Naive thymus-derived CD8-positive, alpha-beta T cell (primary cell): ENCODE results near the gene KIF1B. TPM values are rescaled to one million over a fixed set of nuclear protein-coding genes. Genes with fewer than 3 reads are reported as not detected.
"Not testable (repeated sequence)": the region's sequence is repeated elsewhere in the genome, so short reads cannot be mapped to it uniquely, and the experiment has no call there.

Experiments
- ATAC-seq, 2 donors: fragments of 150-1000 bp; cut with Tn5 transposase in 1 of 2; sonication (Bioruptor Pico), chemical (Tn5 transposase) in 1 of 2; 1 replicate in 1 of 2; 2 replicates in 1 of 2; pipeline ENCODE4 v1.10.0; 2021; ENCODE audit warnings: mild to moderate bottlenecking in 2 of 2, moderate library complexity in 2 of 2
- POLR2A ChIA-PET: fragments of 350-600 bp; sonication (Branson Sonifier 250); formaldehyde crosslinking; loops from one replicate; lab custom pipeline; 2021; ENCODE audit warnings: antibody characterized with exemption; lab: Charles Lee
- DNase-seq, 10 donors: peaks; one replicate each; pipeline versions ENCODE4 v3.0.0 to v3.0.0-alpha.2; 2020 to 2022
- H3K27ac Mint-ChIP-seq, 10 donors: one replicate each; pipeline ENCODE4 v1.8.0; 2020 to 2022; ENCODE audit warnings: mild to moderate bottlenecking in 10 of 10, mixed read lengths in 10 of 10, moderate library complexity in 4 of 10, inconsistent platforms in 1 of 10
- H3K27me3 Mint-ChIP-seq, 5 donors: one replicate each; pipeline ENCODE4 v1.8.0; 2021 to 2022; ENCODE audit warnings: mixed read lengths in 5 of 5
- H3K36me3 Mint-ChIP-seq, 3 donors: one replicate each; pipeline ENCODE4 v1.8.0; 2020 to 2022; ENCODE audit warnings: mixed read lengths in 3 of 3, mild to moderate bottlenecking in 2 of 3, inconsistent platforms in 1 of 3
- H3K4me1 Mint-ChIP-seq, 4 donors: one replicate each; pipeline ENCODE4 v1.8.0; 2021 to 2022; ENCODE audit warnings: mixed read lengths in 4 of 4
- H3K4me3 Mint-ChIP-seq, 10 donors: one replicate each; pipeline ENCODE4 v1.8.0; 2020 to 2022; ENCODE audit warnings: mild to moderate bottlenecking in 10 of 10, mixed read lengths in 10 of 10, moderate library complexity in 6 of 10, inconsistent platforms in 1 of 10
- H3K9me3 Mint-ChIP-seq, 9 donors: one replicate each; pipeline ENCODE4 v1.8.0; 2020 to 2022; ENCODE audit warnings: mixed read lengths in 9 of 9, mild to moderate bottlenecking in 3 of 9, inconsistent platforms in 1 of 9, moderate library complexity in 1 of 9
- polyA plus RNA-seq, 3 donors: library from polyadenylated mRNA; unstranded; fragments of 300-500 nt; fragmentation: Illumina TruSeq; gene quantifications; one replicate each; pipeline ENCODE4 v1.2.3, GENCODE V29; 2021
- total RNA-seq, 8 experiments: library from RNA in 2 of 8; stranded (reverse) in 2 of 8; gene quantifications; one replicate each; pipeline ENCODE4 v1.2.3 and lab custom pipeline; 2021 to 2026

Gene KIF1B
- total and polyA plus RNA-seq, 5 experiments from 2014 or later: 0.70 to 11.4 (median 2.1) TPM

GRCh38 chr1:10374442-10374860 lies 164.1 kb downstream of the KIF1B start:
- H3K36me3 Mint-ChIP-seq: peaks cover 0 to 27% (median 14%) of the 10 kb centered on the region in 3 donors
- no peaks in the 10 kb centered on the region for H3K4me1 Mint-ChIP-seq
- no peak for ATAC-seq
- H3K4me3 Mint-ChIP-seq: no peak overlapping the region
- POLR2A ChIA-PET: no interaction called here
- H3K27ac Mint-ChIP-seq: peak overlapping the region in 1 of 10 donors; percentile 24
- no peaks in the 10 kb centered on the region for H3K9me3 Mint-ChIP-seq
- no peak for DNase-seq
- no peaks in the 10 kb centered on the region for H3K27me3 Mint-ChIP-seq

- peaks cover 0 to 23% (median 13%) of the 10 kb centered on the region in 3 donors for H3K36me3 Mint-ChIP-seq
- not testable (repeated sequence) for H3K9me3 Mint-ChIP-seq
Observed at GRCh38 chr1:10377365-10378029, 167.1 kb downstream of the KIF1B start.

GRCh38 chr1:10378081-10378841 lies 167.9 kb downstream of the KIF1B start:
- H3K27ac Mint-ChIP-seq: peak overlapping the region in 1 of 10 donors; percentile 50
- H3K4me3 Mint-ChIP-seq: no peak overlapping the region
- peaks cover 0 to under 1% (median 0%) of the 10 kb centered on the region in 4 donors for H3K4me1 Mint-ChIP-seq
- no peak for ATAC-seq
- no peaks in the 10 kb centered on the region for H3K27me3 Mint-ChIP-seq
- peaks cover 0 to 23% (median 13%) of the 10 kb centered on the region in 3 donors for H3K36me3 Mint-ChIP-seq
- no peak for DNase-seq
- no peaks in the 10 kb centered on the region for H3K9me3 Mint-ChIP-seq
- POLR2A ChIA-PET: no interaction called here

More at GRCh38 chr1:10377365-10378029, 167.1 kb downstream of the KIF1B start:
- DNase-seq (peak in 3 of 10 donors; percentile 3 to 28 (median 10)), ATAC-seq (peak in 1 of 2 donors; percentile 33)
- not testable (repeated sequence) for H3K4me3 Mint-ChIP-seq, H3K4me1 Mint-ChIP-seq, H3K27me3 Mint-ChIP-seq
- peak overlapping the region in 2 of 10 donors; percentile 17 to 32 for H3K27ac Mint-ChIP-seq
- POLR2A ChIA-PET: interaction anchor here (1.0 kb wide), 1 partner anchor 10 kb away, joined by 3 read pairs; no protein-coding TSS in a partner anchor

- Mint-ChIP-seq H3K9me3 (no peaks in the 10 kb centered on the region), H3K27ac (peak overlapping the region in 1 of 10 donors; percentile 50), H3K4me3 (no peak overlapping the region), H3K27me3 (no peaks in the 10 kb centered on the region), H3K36me3 (peaks cover 0 to 26% (median 13%) of the 10 kb centered on the region in 3 donors), H3K4me1 (peaks cover 0 to 3% (median 0%) of the 10 kb centered on the region in 4 donors)
- POLR2A ChIA-PET: no interaction called here
- DNase-seq: no peak
- no peak for ATAC-seq
Observed at GRCh38 chr1:10379101-10379620, 168.8 kb downstream of the KIF1B start.

DNA sequence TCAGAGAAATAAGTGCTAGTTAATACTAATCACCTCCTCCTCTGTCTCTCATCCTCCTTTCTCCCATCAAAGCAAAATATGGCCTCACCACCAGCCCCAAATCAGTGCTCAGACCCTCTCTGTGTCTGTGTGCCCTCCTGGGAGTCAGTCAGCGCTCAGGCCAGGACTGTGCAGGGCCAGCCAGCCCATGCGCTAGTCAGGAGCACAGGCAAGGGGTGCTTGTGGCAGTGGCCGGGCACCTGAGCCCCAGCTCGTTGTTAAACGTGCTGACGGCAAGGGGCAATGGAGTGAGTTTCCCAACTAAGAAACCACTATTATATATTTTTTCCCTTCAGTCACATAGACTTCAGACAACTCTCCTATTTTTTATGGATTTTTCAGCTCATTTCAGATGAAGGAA lies 169.3 kb downstream of the KIF1B start:
- H3K36me3 Mint-ChIP-seq: peaks cover 0 to 21% (median 13%) of the 10 kb centered on the region in 3 donors
- ATAC-seq: no peak
- H3K27ac Mint-ChIP-seq: no peak overlapping the region

DNA sequence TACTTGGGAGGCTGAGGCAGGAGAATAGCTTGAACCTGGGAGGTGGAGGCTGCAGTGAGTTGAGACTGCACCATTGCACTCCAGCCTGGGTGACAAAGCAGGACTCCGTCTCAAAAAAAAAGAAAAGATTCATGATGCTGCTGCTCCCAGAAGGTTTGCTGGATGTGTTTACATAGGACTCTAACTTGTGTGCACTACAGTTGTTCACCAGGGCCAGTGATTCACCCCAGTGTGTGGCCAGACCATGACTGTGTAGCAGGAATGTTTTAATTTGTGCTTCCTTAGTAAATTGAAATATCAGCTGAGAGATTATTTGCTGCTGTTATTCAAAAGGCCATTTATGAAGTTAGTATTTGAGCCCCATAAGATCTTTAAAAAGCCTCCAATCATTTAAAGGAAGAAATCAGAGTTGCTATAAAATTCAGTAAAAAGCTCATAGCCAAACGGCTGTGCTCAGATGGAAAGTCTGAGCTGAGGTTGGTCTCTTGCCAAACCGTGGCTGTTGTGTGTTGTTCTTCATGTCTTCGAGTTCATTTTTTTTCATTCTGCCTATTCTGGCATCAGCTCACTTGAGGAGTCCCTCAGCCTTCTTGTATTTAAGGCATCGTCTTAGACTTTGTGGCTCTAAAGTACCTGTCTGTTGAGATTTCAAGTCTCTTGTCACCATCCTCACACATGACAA lies 170.4 kb downstream of the KIF1B start:
- H3K9me3 Mint-ChIP-seq: no peaks in the 10 kb centered on the region
- no peaks in the 10 kb centered on the region for H3K27me3 Mint-ChIP-seq
- H3K27ac Mint-ChIP-seq: peak overlapping the region in 1 of 10 donors; percentile 2
- peaks cover 0 to 13% (median 8%) of the 10 kb centered on the region in 3 donors for H3K36me3 Mint-ChIP-seq
- H3K4me1 Mint-ChIP-seq: peaks cover 0 to 3% (median 0%) of the 10 kb centered on the region in 4 donors
- POLR2A ChIA-PET: no interaction called here
- H3K4me3 Mint-ChIP-seq: no peak overlapping the region
- ATAC-seq: no peak
- no peak for DNase-seq

More for the DNA sequence above, 169.3 kb downstream of the KIF1B start:
- DNase-seq: no peak
- POLR2A ChIA-PET: no interaction called here
- H3K27me3 Mint-ChIP-seq: no peaks in the 10 kb centered on the region
- no peaks in the 10 kb centered on the region for H3K9me3 Mint-ChIP-seq
- no peak overlapping the region for H3K4me3 Mint-ChIP-seq
- peaks cover 0 to 3% (median 0%) of the 10 kb centered on the region in 4 donors for H3K4me1 Mint-ChIP-seq

- peaks cover 0 to 3% (median 0%) of the 10 kb centered on the region in 3 donors for H3K36me3 Mint-ChIP-seq
- H3K4me3 Mint-ChIP-seq: no peak overlapping the region
- POLR2A ChIA-PET: no interaction called here
- ATAC-seq: no peak
- no peaks in the 10 kb centered on the region for H3K27me3 Mint-ChIP-seq
- DNase-seq: no peak
- H3K27ac Mint-ChIP-seq: peak overlapping the region in 1 of 10 donors; percentile 33
- H3K4me1 Mint-ChIP-seq: peaks cover 4 to 13% (median 8%) of the 10 kb centered on the region in 4 donors
- H3K9me3 Mint-ChIP-seq: no peaks in the 10 kb centered on the region
Observed at GRCh38 chr1:10383630-10384029, 173.3 kb downstream of the KIF1B start.

DNA sequence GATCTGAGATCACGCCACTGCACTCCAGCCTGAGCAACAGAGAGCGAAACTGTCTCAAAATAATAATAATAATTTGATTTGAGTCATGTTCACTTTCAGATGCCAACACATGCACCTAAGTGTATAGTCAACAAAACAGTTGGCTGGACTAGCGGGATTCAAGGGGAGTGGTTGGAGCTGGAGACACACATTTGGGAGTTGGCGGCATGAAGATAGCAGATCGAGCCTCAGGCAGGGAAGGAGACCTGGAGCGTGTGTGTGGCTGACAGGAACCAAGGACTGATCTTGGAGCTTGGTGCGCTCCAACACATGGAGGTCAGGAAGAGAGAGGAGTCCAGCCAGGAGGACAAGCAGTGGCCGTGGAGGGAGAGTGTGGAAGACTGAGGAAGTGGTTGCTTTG lies 173.8 kb downstream of the KIF1B start:
- Mint-ChIP-seq H3K27ac (peak overlapping the region in 1 of 10 donors; percentile 33), H3K27me3 (no peaks in the 10 kb centered on the region), H3K36me3 (peaks cover 0 to 3% (median 0%) of the 10 kb centered on the region in 3 donors), H3K4me3 (no peak overlapping the region), H3K4me1 (peaks cover 4 to 13% (median 9%) of the 10 kb centered on the region in 4 donors), H3K9me3 (no peaks in the 10 kb centered on the region)
- no peak for ATAC-seq
- no peak for DNase-seq
- POLR2A ChIA-PET: no interaction called here

GRCh38 chr1:10386761-10387676 lies 176.6 kb downstream of the KIF1B start:
- Mint-ChIP-seq H3K27ac (no peak overlapping the region), H3K36me3 (peaks cover 0 to 3% (median 0%) of the 10 kb centered on the region in 3 donors), H3K4me1 (peaks cover 4 to 13% (median 9%) of the 10 kb centered on the region in 4 donors), H3K27me3 (no peaks in the 10 kb centered on the region), H3K4me3 (no peak overlapping the region), H3K9me3 (no peaks in the 10 kb centered on the region)
- ATAC-seq (no peak), DNase-seq (no peak)
- POLR2A ChIA-PET: interaction anchor here (0.6 to 1.8 kb wide), 2 partner anchors 10 to 12 kb away, joined by 3 to 5 read pairs; partner anchors contain the start of gene PGD

- Mint-ChIP-seq H3K4me1 (peaks cover 4 to 13% (median 9%) of the 10 kb centered on the region in 4 donors), H3K36me3 (peaks cover 0 to 3% (median 0%) of the 10 kb centered on the region in 3 donors), H3K27me3 (no peaks in the 10 kb centered on the region), H3K9me3 (no peaks in the 10 kb centered on the region), H3K27ac (no peak overlapping the region), H3K4me3 (no peak overlapping the region)
- ATAC-seq: no peak
- POLR2A ChIA-PET: interaction anchor here (0.6 to 1.8 kb wide), 2 partner anchors 11 kb away, joined by 3 to 5 read pairs; partner anchors contain the start of gene PGD
- peak in 1 of 10 donors; percentile 5 for DNase-seq
Observed at GRCh38 chr1:10387677-10388386, 177.5 kb downstream of the KIF1B start.

DNA sequence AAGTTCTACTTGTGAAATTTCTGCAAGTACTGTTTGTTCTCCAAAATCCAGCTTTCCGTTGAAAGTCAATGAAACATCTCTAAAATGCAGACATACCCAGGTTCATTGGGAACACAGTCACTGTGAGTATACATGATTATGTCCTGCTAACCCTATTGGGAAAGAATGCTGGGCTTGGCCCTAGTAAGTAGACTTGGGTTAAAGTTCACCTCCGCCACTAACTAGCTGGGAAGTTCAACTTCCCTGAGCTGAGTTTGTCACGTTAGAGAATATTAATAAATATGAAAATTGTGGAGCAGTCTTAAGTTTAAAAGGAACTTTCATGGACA lies 178.0 kb downstream of the KIF1B start:
- Mint-ChIP-seq H3K27ac (peak overlapping the region in 1 of 10 donors; percentile 15), H3K4me3 (no peak overlapping the region), H3K4me1 (peaks cover 2 to 13% (median 9%) of the 10 kb centered on the region in 4 donors), H3K36me3 (peaks cover 0 to 2% (median 0%) of the 10 kb centered on the region in 3 donors), H3K9me3 (no peaks in the 10 kb centered on the region), H3K27me3 (no peaks in the 10 kb centered on the region)
- DNase-seq: no peak
- POLR2A ChIA-PET: interaction anchor here (1.8 kb wide), 1 partner anchor 10 kb away, joined by 5 read pairs; the partner anchor contains the start of gene PGD
- no peak for ATAC-seq
